HEK293 (cell line): Measurements from ENCODE around the gene POGLUT2.

Source experiments
- CTCF ChIA-PET: fragments of 350-600 bp; formaldehyde crosslinking; extraction: SDS; loops from one replicate; lab custom pipeline; 2021; ENCODE audit warnings: antibody characterized with exemption; lab: Yijun Ruan, JAX
- POLR2A ChIA-PET: fragments of 300-600 bp; formaldehyde crosslinking; extraction: SDS; loops from one replicate; lab custom pipeline; 2020; ENCODE audit warnings: antibody characterized with exemption, inconsistent platforms; lab: Yijun Ruan, JAX
- H3K27ac ChIP-seq: fragments of 200-500 bp; sonication (Bioruptor generic); 2 replicates; pipeline ENCODE4 v1.5.1; 2014; ENCODE audit warnings: low read depth, low read length, control low read depth, inconsistent platforms; ENCODE audit errors: extremely low read depth
- H3K36me3 ChIP-seq, 2 experiments: fragments of 200-500 bp in 1 of 2; sonication (Bioruptor generic) in 1 of 2; 1 replicate in 1 of 2; 2 replicates in 1 of 2; pipeline ENCODE4 v1.5.1; 2014 to 2017; ENCODE audit warnings: inconsistent platforms in 2 of 2, low read length in 2 of 2; ENCODE audit not compliant: control insufficient read depth in 2 of 2, insufficient read depth in 1 of 2
- H3K4me1 ChIP-seq: fragments of 200-500 bp; sonication (Bioruptor generic); 2 replicates; pipeline ENCODE4 v1.5.1; 2014; ENCODE audit warnings: mild to moderate bottlenecking, low read length, inconsistent platforms; ENCODE audit not compliant: control insufficient read depth, insufficient read depth
- H3K4me3 ChIP-seq: 2 replicates; pipeline ENCODE4 v1.5.1; 2011; ENCODE audit warnings: low read depth, mild to moderate bottlenecking, control low read depth, low read length, moderate library complexity
- H3K9me3 ChIP-seq: fragments of 200-500 bp; sonication (Bioruptor generic); 2 replicates; pipeline ENCODE4 v1.5.1; 2014; ENCODE audit warnings: low read depth, low read length, inconsistent platforms; ENCODE audit not compliant: control insufficient read depth, insufficient read depth
- BCL11A ChIP-seq: fragments of 450-650 bp; formaldehyde crosslinking; IDR thresholded peaks from 2 replicates; pipeline ENCODE4 v1.5.1; 2016; ENCODE audit warnings: low read depth, missing biosample characterization, missing genetic modification characterization
- BCL11B ChIP-seq: fragments of 450-650 bp; formaldehyde crosslinking; IDR thresholded peaks from 2 replicates; pipeline ENCODE4 v1.5.1; 2016; ENCODE audit warnings: low read depth, missing biosample characterization, missing genetic modification characterization
- GLI4 ChIP-seq: fragments of 450-650 bp; formaldehyde crosslinking; IDR thresholded peaks from 2 replicates; pipeline ENCODE4 v1.5.1; 2016; ENCODE audit warnings: missing biosample characterization, missing genetic modification characterization
- RBAK ChIP-seq: fragments of 450-650 bp; formaldehyde crosslinking; IDR thresholded peaks from 2 replicates; pipeline ENCODE4 v1.5.1; 2016; ENCODE audit warnings: missing biosample characterization, missing genetic modification characterization
- SCRT2 ChIP-seq: fragments of 450-650 bp; formaldehyde crosslinking; IDR thresholded peaks from 2 replicates; pipeline ENCODE4 v1.5.1; 2016; ENCODE audit warnings: missing biosample characterization, missing genetic modification characterization
- ZBTB1 ChIP-seq: fragments of 450-650 bp; formaldehyde crosslinking; IDR thresholded peaks from 2 replicates; pipeline ENCODE4 v1.5.1; 2016; ENCODE audit warnings: missing biosample characterization, missing genetic modification characterization
- ZBTB17 ChIP-seq: fragments of 450-650 bp; formaldehyde crosslinking; IDR thresholded peaks from 2 replicates; pipeline ENCODE4 v1.5.1; 2016; ENCODE audit warnings: missing biosample characterization, missing genetic modification characterization
- ZFP37 ChIP-seq: fragments of 450-650 bp; formaldehyde crosslinking; IDR thresholded peaks from 2 replicates; pipeline ENCODE4 v1.5.1; 2016; ENCODE audit warnings: missing biosample characterization, missing genetic modification characterization
- ZIC2 ChIP-seq: fragments of 450-650 bp; formaldehyde crosslinking; IDR thresholded peaks from 2 replicates; pipeline ENCODE4 v1.5.1; 2016; ENCODE audit warnings: missing biosample characterization, missing genetic modification characterization
- ZNF112 ChIP-seq: fragments of 450-650 bp; formaldehyde crosslinking; IDR thresholded peaks from 2 replicates; pipeline ENCODE4 v1.5.0; 2017; ENCODE audit warnings: missing biosample characterization, missing genetic modification characterization
- ZNF133 ChIP-seq: fragments of 450-650 bp; formaldehyde crosslinking; IDR thresholded peaks from 2 replicates; pipeline ENCODE4 v1.5.1; 2016; ENCODE audit warnings: missing biosample characterization, missing genetic modification characterization
- ZNF184 ChIP-seq: fragments of 450-650 bp; IDR thresholded peaks from 2 replicates; pipeline ENCODE4 v1.5.1; 2018; ENCODE audit warnings: missing biosample characterization, mild to moderate bottlenecking, missing genetic modification characterization
- ZNF23 ChIP-seq: fragments of 450-650 bp; formaldehyde crosslinking; IDR thresholded peaks from 2 replicates; pipeline ENCODE4 v1.5.1; 2016; ENCODE audit warnings: missing biosample characterization, missing genetic modification characterization, borderline replicate concordance
- ZNF274 ChIP-seq, 2 experiments: fragments of 200-500 bp in 1 of 2; fragments of 450-650 bp in 1 of 2; sonication (Bioruptor generic) in 1 of 2; formaldehyde crosslinking in 1 of 2; IDR thresholded peaks; 2 replicates each; pipeline versions ENCODE4 v1.5.1 to v1.6.1; 2014 to 2016; ENCODE audit warnings: borderline replicate concordance in 1 of 2, inconsistent platforms in 1 of 2, low read length in 1 of 2, missing biosample characterization in 1 of 2, missing genetic modification characterization in 1 of 2
- ZNF404 ChIP-seq: fragments of 450-650 bp; formaldehyde crosslinking; IDR thresholded peaks from 2 replicates; pipeline ENCODE4 v1.5.1; 2017; ENCODE audit warnings: missing biosample characterization, missing genetic modification characterization
- ZNF426 ChIP-seq: fragments of 450-650 bp; formaldehyde crosslinking; IDR thresholded peaks from 2 replicates; pipeline ENCODE4 v1.5.1; 2017; ENCODE audit warnings: missing biosample characterization, missing genetic modification characterization, mild to moderate bottlenecking, inconsistent platforms, moderate library complexity
- ZNF433 ChIP-seq: fragments of 450-650 bp; formaldehyde crosslinking; IDR thresholded peaks from 2 replicates; pipeline ENCODE4 v1.5.1; 2016; ENCODE audit warnings: missing biosample characterization, missing genetic modification characterization, low read depth
- ZNF701 ChIP-seq: fragments of 450-650 bp; formaldehyde crosslinking; IDR thresholded peaks from 2 replicates; pipeline ENCODE4 v1.5.1; 2016; ENCODE audit warnings: missing biosample characterization, missing genetic modification characterization
- ZNF777 ChIP-seq: fragments of 450-650 bp; formaldehyde crosslinking; IDR thresholded peaks from 2 replicates; pipeline ENCODE4 v1.5.1; 2017; ENCODE audit warnings: missing biosample characterization, missing genetic modification characterization, borderline replicate concordance
- ZNF785 ChIP-seq: fragments of 450-650 bp; formaldehyde crosslinking; IDR thresholded peaks from 2 replicates; pipeline ENCODE4 v1.5.1; 2016; ENCODE audit warnings: missing biosample characterization, missing genetic modification characterization
- ZSCAN16 ChIP-seq: fragments of 450-650 bp; formaldehyde crosslinking; IDR thresholded peaks from 2 replicates; pipeline ENCODE4 v1.5.1; 2016; ENCODE audit warnings: missing biosample characterization, missing genetic modification characterization
- ZXDB ChIP-seq: fragments of 450-650 bp; formaldehyde crosslinking; IDR thresholded peaks from 2 replicates; pipeline ENCODE4 v1.5.1; 2016; ENCODE audit warnings: missing biosample characterization, missing genetic modification characterization
- TF ChIP-seq, protein P1 (sequence below): fragments of 450-650 bp; formaldehyde crosslinking; IDR thresholded peaks from 2 replicates; pipeline ENCODE4 v1.5.1; 2016; ENCODE audit warnings: missing biosample characterization, missing genetic modification characterization
- TF ChIP-seq, protein P2 (sequence below): fragments of 450-650 bp; formaldehyde crosslinking; optimal IDR thresholded peaks from 2 replicates; pipeline ENCODE3; 2016; ENCODE audit warnings: missing biosample characterization, mild to moderate bottlenecking, missing genetic modification characterization
- TF ChIP-seq, protein P3 (sequence below): fragments of 450-650 bp; formaldehyde crosslinking; IDR thresholded peaks from 2 replicates; pipeline ENCODE4 v1.5.1; 2016; ENCODE audit warnings: missing biosample characterization, missing genetic modification characterization, borderline replicate concordance
- TF ChIP-seq, protein P4 (sequence below): fragments of 450-650 bp; formaldehyde crosslinking; IDR thresholded peaks from 2 replicates; pipeline ENCODE4; 2016; ENCODE audit warnings: missing biosample characterization, missing genetic modification characterization

POGLUT2 gene

DNA sequence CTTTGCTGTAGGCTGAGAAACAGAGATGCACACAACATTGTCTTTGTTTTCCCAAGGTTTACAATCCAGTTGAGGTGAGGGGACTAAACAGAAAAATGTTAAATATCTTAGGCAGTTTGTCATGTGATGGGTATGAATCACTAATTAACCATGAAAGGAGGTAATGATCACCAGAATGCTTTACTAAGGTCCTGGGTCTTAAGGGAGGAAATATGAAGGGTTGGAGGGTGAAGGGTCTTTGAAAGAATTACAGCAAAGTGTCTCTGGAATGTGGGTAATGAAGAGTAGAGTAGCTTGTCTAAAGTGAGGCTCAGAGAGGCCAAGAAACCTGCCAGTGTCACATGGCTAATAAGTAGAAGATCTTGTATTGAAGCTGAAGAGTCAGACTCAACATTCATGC, 19.1 kb upstream of the POGLUT2 start (continued):
- TF ChIP-seq, protein P1, sequence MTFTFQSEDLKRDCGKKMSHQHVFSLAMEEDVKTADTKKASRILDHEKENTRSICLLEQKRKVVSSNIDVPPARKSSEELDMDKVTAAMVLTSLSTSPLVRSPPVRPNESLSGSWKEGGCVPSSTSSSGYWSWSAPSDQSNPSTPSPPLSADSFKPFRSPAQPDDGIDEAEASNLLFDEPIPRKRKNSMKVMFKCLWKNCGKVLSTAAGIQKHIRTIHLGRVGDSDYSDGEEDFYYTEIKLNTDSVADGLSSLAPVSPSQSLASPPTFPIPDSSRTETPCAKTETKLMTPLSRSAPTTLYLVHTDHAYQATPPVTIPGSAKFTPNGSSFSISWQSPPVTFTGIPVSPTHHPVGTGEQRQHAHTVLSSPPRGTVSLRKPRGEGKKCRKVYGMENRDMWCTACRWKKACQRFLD: no peak
- TF ChIP-seq ZNF404 (tag by site-specific recombination) (no peak), SCRT2 (tag by site-specific recombination) (no peak), BCL11B (tag by site-specific recombination) (no peak), ZBTB17 (no peak), ZBTB1 (tag by site-specific recombination) (no peak), ZNF274 (IDR thresholded peaks at IDR 0.05; ENCODE audit: low read length) (no peak), ZNF274 (tag by site-specific recombination; IDR thresholded peaks at IDR 0.05; ENCODE audit: borderline replicate concordance) (no peak), ZNF184 (tag by site-specific recombination) (no peak), ZNF701 (tag by site-specific recombination) (no peak), ZNF112 (tag by site-specific recombination) (no peak), ZXDB (tag by site-specific recombination) (no peak), ZNF23 (no peak), BCL11A (tag by site-specific recombination) (no peak)
- TF ChIP-seq, protein P2, sequence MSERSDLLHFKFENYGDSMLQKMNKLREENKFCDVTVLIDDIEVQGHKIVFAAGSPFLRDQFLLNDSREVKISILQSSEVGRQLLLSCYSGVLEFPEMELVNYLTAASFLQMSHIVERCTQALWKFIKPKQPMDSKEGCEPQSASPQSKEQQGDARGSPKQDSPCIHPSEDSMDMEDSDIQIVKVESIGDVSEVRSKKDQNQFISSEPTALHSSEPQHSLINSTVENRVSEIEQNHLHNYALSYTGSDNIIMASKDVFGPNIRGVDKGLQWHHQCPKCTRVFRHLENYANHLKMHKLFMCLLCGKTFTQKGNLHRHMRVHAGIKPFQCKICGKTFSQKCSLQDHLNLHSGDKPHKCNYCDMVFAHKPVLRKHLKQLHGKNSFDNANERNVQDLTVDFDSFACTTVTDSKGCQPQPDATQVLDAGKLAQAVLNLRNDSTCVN (tag by site-specific recombination): no peak
- TF ChIP-seq, all 188 proteins: peak for 0

DNA sequence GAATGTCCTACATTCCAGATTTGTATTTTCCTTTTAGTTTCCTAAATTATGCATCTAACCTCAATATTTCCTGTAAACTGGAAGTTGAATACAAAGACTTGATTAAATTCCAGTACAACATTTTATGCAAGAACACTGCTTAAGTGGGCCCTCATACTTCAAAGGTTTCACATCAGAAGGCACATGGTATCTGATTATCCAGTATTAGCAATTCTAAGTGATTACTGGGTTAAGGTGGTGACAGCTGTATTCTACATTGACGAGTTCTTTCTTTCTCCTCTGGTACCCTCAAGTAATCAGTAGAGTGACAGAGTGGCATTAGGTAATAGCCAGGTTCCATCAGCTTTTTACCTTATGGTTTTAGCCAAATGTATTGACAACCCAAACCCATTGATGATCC, 18.5 kb upstream of the POGLUT2 start:
- peaks cover 0 to 37% of the 10 kb centered on the region in 2 experiments; a peak in 1 of 3 replicates for H3K36me3 ChIP-seq
- no peak overlapping the region for H3K4me3 ChIP-seq
- ChIA-PET POLR2A (no interaction called here), CTCF (no interaction called here)
- no peak for TF ChIP-seq ZIC2 (tag by site-specific recombination)
- no peak for TF ChIP-seq GLI4 (tag by site-specific recombination)
- TF ChIP-seq RBAK (tag by site-specific recombination): no peak
- TF ChIP-seq ZNF133 (tag by site-specific recombination): no peak
- TF ChIP-seq ZNF785 (tag by site-specific recombination): no peak
- TF ChIP-seq, protein P3, sequence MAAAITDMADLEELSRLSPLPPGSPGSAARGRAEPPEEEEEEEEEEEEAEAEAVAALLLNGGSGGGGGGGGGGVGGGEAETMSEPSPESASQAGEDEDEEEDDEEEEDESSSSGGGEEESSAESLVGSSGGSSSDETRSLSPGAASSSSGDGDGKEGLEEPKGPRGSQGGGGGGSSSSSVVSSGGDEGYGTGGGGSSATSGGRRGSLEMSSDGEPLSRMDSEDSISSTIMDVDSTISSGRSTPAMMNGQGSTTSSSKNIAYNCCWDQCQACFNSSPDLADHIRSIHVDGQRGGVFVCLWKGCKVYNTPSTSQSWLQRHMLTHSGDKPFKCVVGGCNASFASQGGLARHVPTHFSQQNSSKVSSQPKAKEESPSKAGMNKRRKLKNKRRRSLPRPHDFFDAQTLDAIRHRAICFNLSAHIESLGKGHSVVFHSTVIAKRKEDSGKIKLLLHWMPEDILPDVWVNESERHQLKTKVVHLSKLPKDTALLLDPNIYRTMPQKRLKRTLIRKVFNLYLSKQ (tag by site-specific recombination): no peak
- no peak for TF ChIP-seq ZNF777 (tag by site-specific recombination)
- TF ChIP-seq ZNF426 (tag by site-specific recombination): no peak
- TF ChIP-seq ZFP37 (tag by site-specific recombination): no peak
- TF ChIP-seq, protein P4, sequence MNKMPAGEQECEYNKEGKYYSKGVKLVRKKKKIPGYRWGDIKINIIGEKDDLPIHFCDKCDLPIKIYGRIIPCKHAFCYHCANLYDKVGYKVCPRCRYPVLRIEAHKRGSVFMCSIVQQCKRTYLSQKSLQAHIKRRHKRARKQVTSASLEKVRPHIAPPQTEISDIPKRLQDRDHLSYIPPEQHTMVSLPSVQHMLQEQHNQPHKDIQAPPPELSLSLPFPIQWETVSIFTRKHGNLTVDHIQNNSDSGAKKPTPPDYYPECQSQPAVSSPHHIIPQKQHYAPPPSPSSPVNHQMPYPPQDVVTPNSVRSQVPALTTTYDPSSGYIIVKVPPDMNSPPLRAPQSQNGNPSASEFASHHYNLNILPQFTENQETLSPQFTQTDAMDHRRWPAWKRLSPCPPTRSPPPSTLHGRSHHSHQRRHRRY: no peak
- TF ChIP-seq ZSCAN16: no peak
- TF ChIP-seq ZNF433 (tag by site-specific recombination): no peak
- no peaks in the 10 kb centered on the region for H3K9me3 ChIP-seq
- H3K4me1 ChIP-seq: 0 out of 2 replicates have a peak, but pooled peaks cover 2% of the 10 kb centered on the region
- H3K27ac ChIP-seq: no peak overlapping the region
